GM23248 (cell line): Measurements from ENCODE around the gene KRTAP19-2.

Source experiments
- EZH2 ChIP-seq: fragments of 200-600 bp; sonication (generic); IDR thresholded peaks from 2 replicates; pipeline ENCODE4 v1.6.1; 2018; ENCODE audit warnings: antibody characterized with exemption, mild to moderate bottlenecking; ENCODE audit not compliant: insufficient read depth, poor library complexity, severe bottlenecking
- EZH2phosphoT487 ChIP-seq: fragments of 200-600 bp; sonication (generic); IDR thresholded peaks from 2 replicates; pipeline ENCODE4 v1.6.1; 2018; ENCODE audit warnings: antibody characterized with exemption, moderate library complexity, mild to moderate bottlenecking, low read depth; ENCODE audit not compliant: insufficient read depth

GRCh38 chr21:30482130-30482529 lies 5.1 kb downstream of the KRTAP19-2 start:
- no peak for TF ChIP-seq EZH2
- TF ChIP-seq EZH2phosphoT487 = no peak
